ENCODE results near the gene ZFP36L1.

DNA sequence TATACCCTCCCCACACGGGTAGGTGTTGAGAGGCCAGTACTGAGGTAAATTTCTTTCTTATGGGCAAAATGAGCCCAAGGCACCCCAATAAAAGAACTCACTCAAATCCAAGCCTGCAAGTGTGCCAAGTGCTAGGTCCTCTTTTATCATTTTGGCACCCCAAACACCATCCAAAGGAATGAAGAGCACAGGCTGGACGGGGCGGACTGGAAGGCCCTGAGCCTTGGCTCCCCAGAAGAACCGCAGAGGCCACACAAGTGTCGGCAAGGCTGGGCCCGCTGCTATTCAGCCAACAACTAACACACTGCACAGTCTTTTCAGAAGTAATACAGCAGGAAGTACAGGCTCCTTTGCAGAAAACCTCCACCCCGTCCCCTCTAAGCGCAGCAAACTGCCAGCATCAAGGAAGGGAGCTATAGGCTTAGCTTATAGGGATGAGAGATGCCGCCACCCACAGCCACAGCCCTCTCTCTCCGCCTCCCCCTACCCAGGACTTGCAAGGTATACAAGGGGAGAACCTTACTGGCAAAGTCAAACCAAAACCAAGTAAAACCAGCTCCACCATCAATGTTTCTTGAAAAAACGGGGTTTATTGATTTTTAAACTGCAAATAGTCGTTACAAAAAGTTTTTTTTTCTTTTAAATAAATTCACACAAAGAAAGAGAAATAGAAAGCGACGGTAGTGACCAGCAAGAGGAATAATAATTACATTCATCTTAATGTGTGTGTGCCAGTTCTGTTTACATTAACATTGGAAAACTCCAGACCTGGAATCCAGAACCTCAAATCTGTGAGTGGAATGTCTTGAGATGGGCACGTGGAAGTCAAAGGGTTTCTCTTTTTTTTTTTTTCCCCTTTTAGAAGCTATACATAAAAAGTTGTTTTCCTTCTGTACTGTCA lies 5.5 kb downstream of the ZFP36L1 start:
- TF ChIP-seq, protein P1, sequence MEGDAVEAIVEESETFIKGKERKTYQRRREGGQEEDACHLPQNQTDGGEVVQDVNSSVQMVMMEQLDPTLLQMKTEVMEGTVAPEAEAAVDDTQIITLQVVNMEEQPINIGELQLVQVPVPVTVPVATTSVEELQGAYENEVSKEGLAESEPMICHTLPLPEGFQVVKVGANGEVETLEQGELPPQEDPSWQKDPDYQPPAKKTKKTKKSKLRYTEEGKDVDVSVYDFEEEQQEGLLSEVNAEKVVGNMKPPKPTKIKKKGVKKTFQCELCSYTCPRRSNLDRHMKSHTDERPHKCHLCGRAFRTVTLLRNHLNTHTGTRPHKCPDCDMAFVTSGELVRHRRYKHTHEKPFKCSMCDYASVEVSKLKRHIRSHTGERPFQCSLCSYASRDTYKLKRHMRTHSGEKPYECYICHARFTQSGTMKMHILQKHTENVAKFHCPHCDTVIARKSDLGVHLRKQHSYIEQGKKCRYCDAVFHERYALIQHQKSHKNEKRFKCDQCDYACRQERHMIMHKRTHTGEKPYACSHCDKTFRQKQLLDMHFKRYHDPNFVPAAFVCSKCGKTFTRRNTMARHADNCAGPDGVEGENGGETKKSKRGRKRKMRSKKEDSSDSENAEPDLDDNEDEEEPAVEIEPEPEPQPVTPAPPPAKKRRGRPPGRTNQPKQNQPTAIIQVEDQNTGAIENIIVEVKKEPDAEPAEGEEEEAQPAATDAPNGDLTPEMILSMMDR (IDR thresholded peaks at IDR 0.05; ENCODE audit: poor library complexity, severe bottlenecking) = no peak
- TF ChIP-seq, protein P2, sequence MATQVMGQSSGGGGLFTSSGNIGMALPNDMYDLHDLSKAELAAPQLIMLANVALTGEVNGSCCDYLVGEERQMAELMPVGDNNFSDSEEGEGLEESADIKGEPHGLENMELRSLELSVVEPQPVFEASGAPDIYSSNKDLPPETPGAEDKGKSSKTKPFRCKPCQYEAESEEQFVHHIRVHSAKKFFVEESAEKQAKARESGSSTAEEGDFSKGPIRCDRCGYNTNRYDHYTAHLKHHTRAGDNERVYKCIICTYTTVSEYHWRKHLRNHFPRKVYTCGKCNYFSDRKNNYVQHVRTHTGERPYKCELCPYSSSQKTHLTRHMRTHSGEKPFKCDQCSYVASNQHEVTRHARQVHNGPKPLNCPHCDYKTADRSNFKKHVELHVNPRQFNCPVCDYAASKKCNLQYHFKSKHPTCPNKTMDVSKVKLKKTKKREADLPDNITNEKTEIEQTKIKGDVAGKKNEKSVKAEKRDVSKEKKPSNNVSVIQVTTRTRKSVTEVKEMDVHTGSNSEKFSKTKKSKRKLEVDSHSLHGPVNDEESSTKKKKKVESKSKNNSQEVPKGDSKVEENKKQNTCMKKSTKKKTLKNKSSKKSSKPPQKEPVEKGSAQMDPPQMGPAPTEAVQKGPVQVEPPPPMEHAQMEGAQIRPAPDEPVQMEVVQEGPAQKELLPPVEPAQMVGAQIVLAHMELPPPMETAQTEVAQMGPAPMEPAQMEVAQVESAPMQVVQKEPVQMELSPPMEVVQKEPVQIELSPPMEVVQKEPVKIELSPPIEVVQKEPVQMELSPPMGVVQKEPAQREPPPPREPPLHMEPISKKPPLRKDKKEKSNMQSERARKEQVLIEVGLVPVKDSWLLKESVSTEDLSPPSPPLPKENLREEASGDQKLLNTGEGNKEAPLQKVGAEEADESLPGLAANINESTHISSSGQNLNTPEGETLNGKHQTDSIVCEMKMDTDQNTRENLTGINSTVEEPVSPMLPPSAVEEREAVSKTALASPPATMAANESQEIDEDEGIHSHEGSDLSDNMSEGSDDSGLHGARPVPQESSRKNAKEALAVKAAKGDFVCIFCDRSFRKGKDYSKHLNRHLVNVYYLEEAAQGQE (IDR thresholded peaks at IDR 0.05; ENCODE audit: borderline replicate concordance) = no peak
- no peak for TF ChIP-seq TAF1 (IDR thresholded peaks at IDR 0.05; ENCODE audit: low read depth)

Measured in neural cell (in vitro differentiated cells).